HFFc6 (cell line): ENCODE data around the gene PKM. TPM values are rescaled to one million over a fixed set of nuclear protein-coding genes. Genes with fewer than 3 reads are reported as not detected.

Experiments
- DNase-seq: peaks from one replicate; pipeline ENCODE4 v3.0.0-alpha.2; 2018
- H3K27ac Mint-ChIP-seq: 2 replicates; pipeline ENCODE4 v1.8.0; 2020; ENCODE audit warnings: mild to moderate bottlenecking, mixed read lengths
- H3K27me3 Mint-ChIP-seq: 2 replicates; pipeline ENCODE4 v1.8.0; 2021; ENCODE audit warnings: mild to moderate bottlenecking, moderate library complexity, mixed read lengths; ENCODE audit not compliant: insufficient read depth
- H3K36me3 Mint-ChIP-seq: 2 replicates; pipeline ENCODE4 v1.8.0; 2021; ENCODE audit warnings: low read depth, mixed read lengths
- H3K4me1 Mint-ChIP-seq: 2 replicates; pipeline ENCODE4 v1.8.0; 2020; ENCODE audit warnings: low read depth, mixed read lengths
- H3K4me3 Mint-ChIP-seq: 2 replicates; pipeline ENCODE4 v1.8.0; 2020; ENCODE audit warnings: mild to moderate bottlenecking, moderate library complexity, mixed read lengths
- H3K9me3 Mint-ChIP-seq: 2 replicates; pipeline ENCODE4 v1.8.0; 2020; ENCODE audit warnings: mild to moderate bottlenecking, mixed read lengths
- total RNA-seq, 6 experiments: library from RNA; stranded (reverse); fragmentation: NEBNext Ultra II Directional; extraction: Animal tissue kit (Norgen Biotek cat#: 25700); gene quantifications; 2 replicates in 1 of 6; 3 replicates in 5 of 6; pipeline ENCODE4 v1.2.3, GENCODE V29; 2021
- TF ChIP-seq, protein P1 (sequence below): fragments of 200-600 bp; sonication (generic); IDR thresholded peaks from 2 replicates; pipeline ENCODE4 v1.5.0; 2021; ENCODE audit warnings: antibody characterized with exemption, mild to moderate bottlenecking

The PKM gene
- total RNA-seq, 6 experiments from 2014 or later = 2,533 to 2,832 (median 2,656) TPM

- no peak overlapping the region for H3K4me3 Mint-ChIP-seq
- no peak for DNase-seq
- no peaks in the 10 kb centered on the region for H3K9me3 Mint-ChIP-seq
- peak overlapping the region; percentile 38; the same call in 1 of the 2 replicates for H3K27ac Mint-ChIP-seq
- TF ChIP-seq, protein P1, sequence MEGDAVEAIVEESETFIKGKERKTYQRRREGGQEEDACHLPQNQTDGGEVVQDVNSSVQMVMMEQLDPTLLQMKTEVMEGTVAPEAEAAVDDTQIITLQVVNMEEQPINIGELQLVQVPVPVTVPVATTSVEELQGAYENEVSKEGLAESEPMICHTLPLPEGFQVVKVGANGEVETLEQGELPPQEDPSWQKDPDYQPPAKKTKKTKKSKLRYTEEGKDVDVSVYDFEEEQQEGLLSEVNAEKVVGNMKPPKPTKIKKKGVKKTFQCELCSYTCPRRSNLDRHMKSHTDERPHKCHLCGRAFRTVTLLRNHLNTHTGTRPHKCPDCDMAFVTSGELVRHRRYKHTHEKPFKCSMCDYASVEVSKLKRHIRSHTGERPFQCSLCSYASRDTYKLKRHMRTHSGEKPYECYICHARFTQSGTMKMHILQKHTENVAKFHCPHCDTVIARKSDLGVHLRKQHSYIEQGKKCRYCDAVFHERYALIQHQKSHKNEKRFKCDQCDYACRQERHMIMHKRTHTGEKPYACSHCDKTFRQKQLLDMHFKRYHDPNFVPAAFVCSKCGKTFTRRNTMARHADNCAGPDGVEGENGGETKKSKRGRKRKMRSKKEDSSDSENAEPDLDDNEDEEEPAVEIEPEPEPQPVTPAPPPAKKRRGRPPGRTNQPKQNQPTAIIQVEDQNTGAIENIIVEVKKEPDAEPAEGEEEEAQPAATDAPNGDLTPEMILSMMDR = no peak
- peaks cover 58% of the 10 kb centered on the region for H3K4me1 Mint-ChIP-seq
- peaks cover 4% of the 10 kb centered on the region; the same call in 1 of the 2 replicates for H3K36me3 Mint-ChIP-seq
- peaks cover 6% of the 10 kb centered on the region; the same call in 1 of the 2 replicates for H3K27me3 Mint-ChIP-seq
These were observed 4.3 kb upstream of the PKM start for GRCh38 chr15:72235298-72235697.

DNA sequence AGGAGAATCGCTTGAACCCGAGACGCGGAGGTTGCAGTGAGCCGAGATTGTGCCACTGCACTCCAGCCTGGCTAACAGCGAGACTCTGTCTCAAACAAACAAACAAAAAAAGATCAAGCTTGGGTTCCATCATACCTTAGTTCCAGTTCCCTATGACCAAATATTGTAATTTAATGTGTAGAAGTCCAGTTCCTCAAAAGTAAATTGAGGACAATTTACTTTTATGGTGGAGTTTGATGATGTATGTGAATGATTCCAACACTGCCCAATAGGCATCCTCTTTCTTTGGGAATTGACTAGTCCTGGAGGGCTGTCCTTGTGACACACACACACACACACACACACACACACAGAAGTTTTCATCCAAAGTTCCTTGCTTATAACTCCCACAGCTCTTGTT is 2.8 kb upstream of the PKM start:
- DNase-seq = no peak
- TF ChIP-seq, protein P1 = no peak
- Mint-ChIP-seq H3K4me3 (no peak overlapping the region), H3K36me3 (peaks cover 14% of the 10 kb centered on the region), H3K9me3 (no peaks in the 10 kb centered on the region), H3K4me1 (peaks cover 60% of the 10 kb centered on the region), H3K27me3 (peaks cover 10% of the 10 kb centered on the region), H3K27ac (no peak overlapping the region)

- Mint-ChIP-seq H3K4me3 (peak overlapping the region; percentile 100), H3K36me3 (peaks cover 23% of the 10 kb centered on the region), H3K27me3 (peaks cover 9% of the 10 kb centered on the region), H3K9me3 (no peaks in the 10 kb centered on the region), H3K27ac (peak overlapping the region; percentile 98), H3K4me1 (peaks cover 59% of the 10 kb centered on the region)
- DNase-seq = peak; percentile 80
- TF ChIP-seq, protein P1 = no peak
These were observed 966 bp upstream of the PKM start for GRCh38 chr15:72231833-72232478.

- Mint-ChIP-seq H3K4me3 (peak overlapping the region; percentile 100), H3K36me3 (peaks cover 31% of the 10 kb centered on the region), H3K9me3 (no peaks in the 10 kb centered on the region), H3K27me3 (peaks cover 9% of the 10 kb centered on the region), H3K4me1 (peaks cover 63% of the 10 kb centered on the region), H3K27ac (peak overlapping the region; percentile 98)
- TF ChIP-seq, protein P1 = no peak
- peak; percentile 76 for DNase-seq
These were observed 559 bp downstream of the PKM start for GRCh38 chr15:72230197-72231065.

- H3K27ac Mint-ChIP-seq = peak overlapping the region; percentile 98
- peaks cover 62% of the 10 kb centered on the region for H3K4me1 Mint-ChIP-seq
- DNase-seq = no peak
- H3K4me3 Mint-ChIP-seq = peak overlapping the region; percentile 99
- TF ChIP-seq, protein P1 = no peak
- no peaks in the 10 kb centered on the region for H3K9me3 Mint-ChIP-seq
- H3K27me3 Mint-ChIP-seq = peaks cover 9% of the 10 kb centered on the region
- H3K36me3 Mint-ChIP-seq = peaks cover 34% of the 10 kb centered on the region
These were observed 1.1 kb downstream of the PKM start for GRCh38 chr15:72229947-72230196.
